ENCODE data around the gene CLTB. TPM values are rescaled to one million over a fixed set of nuclear protein-coding genes. Genes with fewer than 3 reads are reported as not detected.
"Not testable (repeated sequence)": the region's sequence is repeated elsewhere in the genome, so short reads cannot be mapped to it uniquely, and the experiment has no call there.

CLTB gene
- total RNA-seq, 2 donors from 2014 or later = 65.3 to 69.4 TPM

- H3K36me3 Mint-ChIP-seq (ENCODE audit: low read depth) = peaks cover 3% of the 10 kb centered on the region
- DNase-seq (no peak), ATAC-seq (no peak)
- no peak overlapping the region for H3K27ac Mint-ChIP-seq
- no peak overlapping the region for H3K4me3 Mint-ChIP-seq
- peaks cover 6% of the 10 kb centered on the region for H3K4me1 Mint-ChIP-seq
- H3K9me3 ChIP-seq (ENCODE audit: control insufficient read depth, low read length, poor library complexity, severe bottlenecking) = no peaks in the 10 kb centered on the region
- H3K27me3 Mint-ChIP-seq = peaks cover 7% of the 10 kb centered on the region
Observed at GRCh38 chr5:176420086-176420485, 3.7 kb upstream of the CLTB start.

- H3K4me1 Mint-ChIP-seq = peaks cover 17% of the 10 kb centered on the region
- ATAC-seq (no peak), DNase-seq (no peak)
- no peaks in the 10 kb centered on the region for H3K9me3 ChIP-seq (ENCODE audit: control insufficient read depth, low read length, poor library complexity, severe bottlenecking)
- peaks cover 7% of the 10 kb centered on the region for H3K27me3 Mint-ChIP-seq
- H3K36me3 Mint-ChIP-seq (ENCODE audit: low read depth) = peaks cover 3% of the 10 kb centered on the region
- no peak overlapping the region for H3K27ac Mint-ChIP-seq
- no peak overlapping the region for H3K4me3 Mint-ChIP-seq
Observed at GRCh38 chr5:176418251-176418650, 1.9 kb upstream of the CLTB start.

- peaks cover 2% of the 10 kb centered on the region for H3K36me3 Mint-ChIP-seq (ENCODE audit: low read depth)
- peaks cover 25% of the 10 kb centered on the region for H3K4me1 Mint-ChIP-seq
- H3K4me3 Mint-ChIP-seq = peak overlapping the region; percentile 89
- no peak for ATAC-seq
- DNase-seq = no peak
- H3K27ac Mint-ChIP-seq = peak overlapping the region; percentile 85
- no peaks in the 10 kb centered on the region for H3K9me3 ChIP-seq (ENCODE audit: control insufficient read depth, low read length, poor library complexity, severe bottlenecking)
- peaks cover 7% of the 10 kb centered on the region for H3K27me3 Mint-ChIP-seq
Observed at GRCh38 chr5:176416965-176417364, 626 bp upstream of the CLTB start.

DNA sequence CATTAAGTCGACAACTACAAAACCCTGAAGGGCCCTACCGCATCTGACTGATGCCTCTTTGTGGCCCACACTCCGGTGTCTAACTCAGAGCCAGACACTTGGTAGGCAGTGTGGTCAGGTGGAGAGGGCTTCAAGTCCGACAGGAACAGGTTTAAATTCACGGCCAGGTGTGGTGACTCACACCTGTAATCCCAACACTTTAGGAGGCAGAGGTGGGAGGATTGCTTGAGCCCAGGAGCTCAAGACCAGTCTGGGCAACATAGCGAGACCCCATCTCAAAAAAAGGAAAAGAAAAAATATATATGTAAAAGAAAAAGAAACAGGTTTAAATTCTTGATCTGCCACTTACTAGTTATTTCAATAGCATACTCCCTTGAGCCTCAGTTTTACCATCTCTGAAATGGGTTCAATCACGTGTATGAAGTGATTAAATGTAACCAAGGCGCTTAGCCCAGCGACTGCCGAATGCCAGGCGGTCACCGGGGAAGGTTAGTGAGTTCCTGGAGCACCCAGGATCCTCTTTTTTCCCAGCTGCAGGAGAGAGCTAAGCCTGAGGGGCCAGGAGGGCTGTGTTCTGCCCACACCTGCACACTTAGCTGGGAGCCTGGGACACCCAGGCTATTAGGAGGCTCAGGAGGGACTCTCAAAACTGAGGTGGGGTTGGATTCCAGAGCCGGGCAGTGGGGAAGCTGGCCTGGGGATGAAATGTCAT is 943 bp downstream of the CLTB start:
- no peaks in the 10 kb centered on the region for H3K9me3 ChIP-seq (ENCODE audit: control insufficient read depth, low read length, poor library complexity, severe bottlenecking)
- peak overlapping the region; percentile 89 for H3K4me3 Mint-ChIP-seq
- DNase-seq = no peak
- H3K36me3 Mint-ChIP-seq (ENCODE audit: low read depth) = no peaks in the 10 kb centered on the region
- H3K4me1 Mint-ChIP-seq = peaks cover 37% of the 10 kb centered on the region
- H3K27ac Mint-ChIP-seq = peak overlapping the region; percentile 85
- no peak for ATAC-seq
- H3K27me3 Mint-ChIP-seq = peaks cover 2% of the 10 kb centered on the region

DNA sequence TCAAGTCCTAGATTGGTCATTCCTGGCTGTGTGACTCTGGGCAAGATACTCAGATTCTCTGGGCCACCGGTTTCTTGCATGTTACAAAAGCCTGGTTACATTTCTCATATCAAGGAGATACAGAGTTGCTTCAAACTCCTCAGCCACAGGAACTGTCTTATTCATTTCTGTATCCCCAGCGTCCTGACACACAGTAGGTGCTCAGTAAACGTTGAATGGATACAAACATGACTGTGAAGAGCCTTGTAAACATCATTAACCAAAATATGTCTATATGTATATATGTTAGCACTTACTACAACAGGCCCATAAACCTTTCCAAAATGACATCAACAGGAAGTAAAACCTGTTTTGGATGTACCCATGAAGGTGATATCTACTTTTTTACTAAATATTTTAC is 1.6 kb downstream of the CLTB start:
- no peaks in the 10 kb centered on the region for H3K27me3 Mint-ChIP-seq
- no peak for DNase-seq
- H3K4me3 Mint-ChIP-seq = peak overlapping the region; percentile 47
- peaks cover 40% of the 10 kb centered on the region for H3K4me1 Mint-ChIP-seq
- H3K9me3 ChIP-seq (ENCODE audit: control insufficient read depth, low read length, poor library complexity, severe bottlenecking) = no peaks in the 10 kb centered on the region
- peaks cover 4% of the 10 kb centered on the region for H3K36me3 Mint-ChIP-seq (ENCODE audit: low read depth)
- peak overlapping the region; percentile 85 for H3K27ac Mint-ChIP-seq
- ATAC-seq = no peak

GRCh38 chr5:176413709-176414191 is 2.6 kb downstream of the CLTB start:
- no peak for ATAC-seq
- Mint-ChIP-seq H3K4me1 (peaks cover 40% of the 10 kb centered on the region), H3K27ac (peak overlapping the region; percentile 85), H3K4me3 (no peak overlapping the region), H3K27me3 (no peaks in the 10 kb centered on the region), H3K36me3 (ENCODE audit: low read depth) (peaks cover 4% of the 10 kb centered on the region)
- DNase-seq = no peak
- H3K9me3 ChIP-seq (ENCODE audit: control insufficient read depth, low read length, poor library complexity, severe bottlenecking) = no peaks in the 10 kb centered on the region

- H3K9me3 ChIP-seq (ENCODE audit: control insufficient read depth, low read length, poor library complexity, severe bottlenecking) = no peaks in the 10 kb centered on the region
- peak overlapping the region; percentile 34 for H3K27ac Mint-ChIP-seq
Observed at GRCh38 chr5:176413255-176413565, 3.1 kb downstream of the CLTB start.

GRCh38 chr5:176412517-176413254 is 3.7 kb downstream of the CLTB start:
- no peak overlapping the region for H3K4me3 Mint-ChIP-seq
- peak overlapping the region; percentile 34 for H3K27ac Mint-ChIP-seq
- no peaks in the 10 kb centered on the region for H3K9me3 ChIP-seq (ENCODE audit: control insufficient read depth, low read length, poor library complexity, severe bottlenecking)
- DNase-seq = no peak
- H3K4me1 Mint-ChIP-seq = peaks cover 40% of the 10 kb centered on the region
- H3K36me3 Mint-ChIP-seq (ENCODE audit: low read depth) = peaks cover 4% of the 10 kb centered on the region
- no peak for ATAC-seq
- H3K27me3 Mint-ChIP-seq = no peaks in the 10 kb centered on the region

More at GRCh38 chr5:176413255-176413565, 3.1 kb downstream of the CLTB start:
- H3K36me3 Mint-ChIP-seq (ENCODE audit: low read depth) = peaks cover 4% of the 10 kb centered on the region
- no peaks in the 10 kb centered on the region for H3K27me3 Mint-ChIP-seq
- H3K4me1 Mint-ChIP-seq = peaks cover 40% of the 10 kb centered on the region
- no peak for DNase-seq
- no peak for ATAC-seq
- H3K4me3 Mint-ChIP-seq = no peak overlapping the region

DNA sequence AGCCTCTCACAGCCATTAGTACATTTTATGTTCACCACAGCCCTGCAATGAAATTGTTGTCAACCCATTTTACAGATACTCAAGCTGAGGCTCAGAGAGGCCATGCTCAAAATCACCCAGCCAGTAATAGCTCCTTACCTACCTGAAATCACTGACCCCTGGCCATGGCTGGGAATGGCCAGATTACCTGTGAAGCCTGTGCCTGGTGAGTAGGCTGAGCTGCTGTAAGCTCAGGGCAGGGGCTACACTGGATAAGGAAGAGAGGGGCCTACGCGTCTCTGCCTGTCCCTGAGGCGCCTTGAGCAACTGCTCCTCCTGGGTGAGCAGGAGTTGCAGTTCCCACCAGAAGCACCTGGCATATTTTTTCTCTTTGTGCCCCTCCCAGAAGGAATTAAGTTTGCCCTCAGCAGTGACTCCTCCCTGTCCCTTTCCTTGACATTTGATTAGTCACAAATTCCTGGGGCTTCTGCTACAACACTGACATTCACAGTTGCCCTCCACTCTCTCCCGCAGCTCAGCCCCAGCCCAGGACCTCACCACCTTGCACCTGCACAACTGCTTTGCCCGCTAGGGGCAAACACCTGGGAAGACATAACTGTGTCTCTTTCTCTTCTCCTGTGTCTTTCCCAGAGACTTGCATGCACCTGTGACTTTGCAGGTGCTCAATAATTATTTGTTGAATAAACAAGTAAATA is 5.7 kb downstream of the CLTB start:
- DNase-seq = no peak
- no peaks in the 10 kb centered on the region for H3K27me3 Mint-ChIP-seq
- peaks cover 39% of the 10 kb centered on the region for H3K4me1 Mint-ChIP-seq
- H3K36me3 Mint-ChIP-seq (ENCODE audit: low read depth) = peaks cover 4% of the 10 kb centered on the region
- H3K9me3 ChIP-seq (ENCODE audit: control insufficient read depth, low read length, poor library complexity, severe bottlenecking) = no peaks in the 10 kb centered on the region
- peak overlapping the region; percentile 36 for H3K4me3 Mint-ChIP-seq
- ATAC-seq = no peak
- no peak overlapping the region for H3K27ac Mint-ChIP-seq

GRCh38 chr5:176409765-176410164 is 6.6 kb downstream of the CLTB start:
- Mint-ChIP-seq H3K27ac (no peak overlapping the region), H3K27me3 (no peaks in the 10 kb centered on the region), H3K4me1 (peaks cover 32% of the 10 kb centered on the region), H3K4me3 (no peak overlapping the region), H3K36me3 (ENCODE audit: low read depth) (peaks cover 4% of the 10 kb centered on the region)
- no peaks in the 10 kb centered on the region for H3K9me3 ChIP-seq (ENCODE audit: control insufficient read depth, low read length, poor library complexity, severe bottlenecking)
- no peak for ATAC-seq
- no peak for DNase-seq

DNA sequence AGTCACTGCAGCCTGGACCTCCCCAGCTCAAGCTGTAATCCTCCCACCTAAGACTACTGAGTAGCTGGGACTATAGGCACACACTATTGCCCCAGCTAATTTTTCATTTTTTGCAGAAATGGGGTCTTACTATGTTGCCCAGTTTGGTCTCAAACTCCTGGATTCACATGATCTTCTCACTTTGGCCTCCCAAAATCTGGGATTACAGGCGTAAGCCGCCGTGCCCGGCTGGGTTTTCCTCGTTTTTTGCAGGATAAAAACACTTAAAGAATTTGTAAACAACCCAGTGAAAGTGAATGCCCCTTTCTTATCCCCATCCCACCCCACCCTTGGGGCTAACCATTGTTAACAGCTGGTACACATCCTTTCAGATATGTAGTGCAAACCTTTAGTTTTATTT is 7.7 kb downstream of the CLTB start:
- ATAC-seq = no peak
- peaks cover 4% of the 10 kb centered on the region for H3K36me3 Mint-ChIP-seq (ENCODE audit: low read depth)
- no peak for DNase-seq

GRCh38 chr5:176408252-176408573 is 8.1 kb downstream of the CLTB start:
- not testable (repeated sequence) for H3K4me3 Mint-ChIP-seq; H3K27me3 Mint-ChIP-seq; H3K27ac Mint-ChIP-seq; H3K36me3 Mint-ChIP-seq (ENCODE audit: low read depth); ATAC-seq; H3K9me3 ChIP-seq (ENCODE audit: control insufficient read depth, low read length, poor library complexity, severe bottlenecking); DNase-seq
- peaks cover 22% of the 10 kb centered on the region for H3K4me1 Mint-ChIP-seq

More for the DNA sequence above, 7.7 kb downstream of the CLTB start:
- Mint-ChIP-seq H3K27ac (no peak overlapping the region), H3K4me1 (peaks cover 23% of the 10 kb centered on the region), H3K27me3 (no peaks in the 10 kb centered on the region), H3K4me3 (no peak overlapping the region)
- H3K9me3 ChIP-seq (ENCODE audit: control insufficient read depth, low read length, poor library complexity, severe bottlenecking) = no peaks in the 10 kb centered on the region

DNA sequence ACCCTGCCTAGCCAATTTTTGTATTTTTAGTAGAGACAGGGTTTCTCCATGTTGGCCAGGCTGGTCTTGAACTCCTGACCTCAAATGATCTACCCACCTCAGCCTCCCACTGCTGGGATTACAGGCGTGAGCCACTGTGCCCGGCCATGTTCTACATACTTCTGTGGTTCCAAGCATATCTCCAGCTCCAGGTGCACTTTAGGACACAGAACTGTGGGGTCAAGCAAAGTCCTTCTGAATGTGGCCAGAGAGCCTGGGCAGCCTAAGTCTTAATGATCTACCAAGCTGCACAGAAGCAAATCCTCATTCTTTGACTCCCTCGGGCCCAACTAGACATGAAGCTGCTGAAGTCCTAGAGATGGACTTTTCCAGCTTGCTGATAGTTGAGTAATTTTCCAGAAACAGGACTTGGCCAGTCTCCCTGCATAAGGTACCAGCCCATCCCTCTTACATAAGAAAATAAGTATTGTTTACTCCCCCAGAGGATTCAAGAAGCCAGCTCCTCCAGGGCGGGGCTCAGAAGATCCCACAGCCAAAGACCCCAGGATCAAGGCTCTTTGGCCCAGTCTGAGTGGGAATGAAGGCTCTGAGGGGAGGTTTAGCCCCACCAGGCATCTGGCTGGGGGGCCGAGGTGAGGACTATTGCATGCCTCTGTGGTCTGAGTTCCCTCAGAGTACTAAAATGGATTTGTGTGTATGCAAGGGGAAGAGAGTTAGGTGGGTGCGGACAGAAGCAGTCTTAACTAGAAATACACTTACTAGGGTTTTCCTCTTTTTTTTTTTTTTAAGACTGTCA is 8.7 kb downstream of the CLTB start:
- H3K27ac Mint-ChIP-seq = no peak overlapping the region
- peaks cover 4% of the 10 kb centered on the region for H3K36me3 Mint-ChIP-seq (ENCODE audit: low read depth)
- no peaks in the 10 kb centered on the region for H3K27me3 Mint-ChIP-seq
- peaks cover 16% of the 10 kb centered on the region for H3K4me1 Mint-ChIP-seq
- no peak for DNase-seq
- no peaks in the 10 kb centered on the region for H3K9me3 ChIP-seq (ENCODE audit: control insufficient read depth, low read length, poor library complexity, severe bottlenecking)
- H3K4me3 Mint-ChIP-seq = no peak overlapping the region
- no peak for ATAC-seq
